ENCODE data around the gene PDE4D. TPM values are rescaled to one million over a fixed set of nuclear protein-coding genes. Genes with fewer than 3 reads are reported as not detected.

The PDE4D gene
- total RNA-seq, 1 experiment from 2014 or later, result 6.5 TPM

GRCh38 chr5:59557572-59557971, 336.0 kb downstream of the PDE4D start:
- Histone ChIP-seq H3K9me3 (ENCODE audit: low read depth, low read length, poor library complexity, severe bottlenecking) (no peaks in the 10 kb centered on the region), H3K36me3 (ENCODE audit: insufficient read depth, low read length, poor library complexity, severe bottlenecking) (no peaks in the 10 kb centered on the region), H3K4me1 (ENCODE audit: insufficient read depth, low read length, poor library complexity, severe bottlenecking) (no peaks in the 10 kb centered on the region), H3K27ac (ENCODE audit: low read depth, low read length, poor library complexity, severe bottlenecking) (no peak overlapping the region), H3K4me3 (ENCODE audit: low read depth, low read length, poor library complexity, severe bottlenecking) (no peak overlapping the region), H3K27me3 (replicated peaks; ENCODE audit: insufficient read depth, low read depth, low read length, poor library complexity) (no peaks in the 10 kb centered on the region)
- ChIA-PET POLR2A (ENCODE audit: low non-redundant PET) (no interaction called here), CTCF (no interaction called here)
- no TSS peak for BruUV-seq (replicated peaks)
- TF ChIP-seq CTCF (conservative IDR thresholded peaks at IDR 0.05; ENCODE audit: low read depth, low read length), result no peak
- no peak for TF ChIP-seq EZH2 (IDR thresholded peaks at IDR 0.05; ENCODE audit: borderline replicate concordance, low read depth, low read length, poor library complexity, severe bottlenecking)
- DNase-seq (ENCODE audit: low spot score), result no peak
- intact Hi-C loops (cut with micrococcal nuclease; ENCODE audit: unreplicated experiment), result no loop called here

- DNase-seq (ENCODE audit: low spot score), result no peak
- BruUV-seq (replicated peaks), result no TSS peak
- Histone ChIP-seq H3K4me3 (ENCODE audit: low read depth, low read length, poor library complexity, severe bottlenecking) (no peak overlapping the region), H3K4me1 (ENCODE audit: insufficient read depth, low read length, poor library complexity, severe bottlenecking) (no peaks in the 10 kb centered on the region), H3K36me3 (ENCODE audit: insufficient read depth, low read length, poor library complexity, severe bottlenecking) (no peaks in the 10 kb centered on the region), H3K27ac (ENCODE audit: low read depth, low read length, poor library complexity, severe bottlenecking) (no peak overlapping the region), H3K27me3 (replicated peaks; ENCODE audit: insufficient read depth, low read depth, low read length, poor library complexity) (no peaks in the 10 kb centered on the region), H3K9me3 (ENCODE audit: low read depth, low read length, poor library complexity, severe bottlenecking) (no peaks in the 10 kb centered on the region)
- no peak for TF ChIP-seq EZH2 (IDR thresholded peaks at IDR 0.05; ENCODE audit: borderline replicate concordance, low read depth, low read length, poor library complexity, severe bottlenecking)
- TF ChIP-seq CTCF (conservative IDR thresholded peaks at IDR 0.05; ENCODE audit: low read depth, low read length), result no peak
- intact Hi-C loops (cut with micrococcal nuclease; ENCODE audit: unreplicated experiment), result no loop called here
- POLR2A ChIA-PET (ENCODE audit: low non-redundant PET), result no interaction called here
- CTCF ChIA-PET, result no interaction called here
Measured at GRCh38 chr5:59555596-59555995, 337.9 kb downstream of the PDE4D start.

- Histone ChIP-seq H3K27me3 (replicated peaks; ENCODE audit: insufficient read depth, low read depth, low read length, poor library complexity) (no peaks in the 10 kb centered on the region), H3K27ac (ENCODE audit: low read depth, low read length, poor library complexity, severe bottlenecking) (no peak overlapping the region), H3K4me1 (ENCODE audit: insufficient read depth, low read length, poor library complexity, severe bottlenecking) (no peaks in the 10 kb centered on the region), H3K36me3 (ENCODE audit: insufficient read depth, low read length, poor library complexity, severe bottlenecking) (no peaks in the 10 kb centered on the region), H3K4me3 (ENCODE audit: low read depth, low read length, poor library complexity, severe bottlenecking) (no peak overlapping the region), H3K9me3 (ENCODE audit: low read depth, low read length, poor library complexity, severe bottlenecking) (no peaks in the 10 kb centered on the region)
- ChIA-PET CTCF (no interaction called here), POLR2A (ENCODE audit: low non-redundant PET) (no interaction called here)
- intact Hi-C loops (cut with micrococcal nuclease; ENCODE audit: unreplicated experiment), result no loop called here
- TF ChIP-seq CTCF (conservative IDR thresholded peaks at IDR 0.05; ENCODE audit: low read depth, low read length) (no peak), EZH2 (IDR thresholded peaks at IDR 0.05; ENCODE audit: borderline replicate concordance, low read depth, low read length, poor library complexity, severe bottlenecking) (no peak)
- no peak for DNase-seq (ENCODE audit: low spot score)
- no TSS peak for BruUV-seq (replicated peaks)
Measured at GRCh38 chr5:59554501-59554900, 339.0 kb downstream of the PDE4D start.
